Measurements from ENCODE around the gene PCDHA12.
A peak's percentile ranks its signal among the peaks of the same experiment; 100 is the strongest.
"Not testable (repeated sequence)": the region's sequence is repeated elsewhere in the genome, so short reads cannot be mapped to it uniquely, and the experiment has no call there.

The PCDHA12 gene

GRCh38 chr5:140875085-140876065 lies at the start of gene PCDHA12:
TSS of gene PCDHA12 (plus strand) at chr5:140875308. CDS start at chr5:140875473, 165 bp downstream.
- Histone ChIP-seq H3K27ac (ENCODE audit: low read depth, low read length) (no peak within 1 kb of the TSS), H3K79me2 (ENCODE audit: control insufficient read depth, insufficient read depth, low read length, unreplicated experiment) (no peaks in the 10 kb centered on the region), H3K36me3 (ENCODE audit: insufficient read depth, low read length) (no peaks in the 10 kb centered on the region), H2AFZ (ENCODE audit: low read length, unreplicated experiment) (no peak within 1 kb of the TSS), H3K27me3 (ENCODE audit: insufficient read depth, low read length) (no peaks in the 10 kb centered on the region), H3K4me3 (ENCODE audit: low read depth, low read length) (no peak within 1 kb of the TSS), H3K4me1 (ENCODE audit: control insufficient read depth, insufficient read depth, low read length, unreplicated experiment) (no peaks in the 10 kb centered on the region)

- Histone ChIP-seq H3K4me3 (ENCODE audit: low read depth, low read length) (no peak within 1 kb of the TSS), H3K27ac (ENCODE audit: low read depth, low read length) (no peak within 1 kb of the TSS), H3K36me3 (ENCODE audit: insufficient read depth, low read length) (no peaks in the 10 kb centered on the region), H3K79me2 (ENCODE audit: control insufficient read depth, insufficient read depth, low read length, unreplicated experiment) (no peaks in the 10 kb centered on the region), H3K4me1 (ENCODE audit: control insufficient read depth, insufficient read depth, low read length, unreplicated experiment) (no peaks in the 10 kb centered on the region), H3K27me3 (ENCODE audit: insufficient read depth, low read length) (no peaks in the 10 kb centered on the region; the same call in 1 of the 2 replicates), H2AFZ (ENCODE audit: low read length, unreplicated experiment) (no peak within 1 kb of the TSS)
These were observed 47.3 kb upstream of the PCDHA12 start, which contains the start of gene PCDHA6 for GRCh38 chr5:140827704-140828361. TSS of gene PCDHA6 (plus strand) at chr5:140827960. CDS start at chr5:140828092, 132 bp downstream.

DNA sequence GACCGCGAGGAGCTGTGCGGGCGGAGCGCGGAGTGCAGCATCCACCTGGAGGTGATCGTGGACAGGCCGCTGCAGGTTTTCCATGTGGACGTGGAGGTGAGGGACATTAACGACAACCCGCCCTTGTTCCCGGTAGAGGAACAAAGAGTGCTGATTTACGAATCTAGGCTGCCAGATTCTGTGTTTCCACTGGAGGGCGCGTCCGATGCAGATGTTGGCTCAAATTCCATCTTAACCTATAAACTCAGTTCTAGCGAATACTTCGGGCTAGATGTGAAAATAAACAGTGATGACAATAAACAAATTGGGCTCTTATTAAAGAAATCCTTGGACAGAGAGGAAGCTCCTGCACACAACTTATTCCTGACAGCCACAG lies 46.8 kb upstream of the PCDHA12 start:
- Histone ChIP-seq H3K36me3 (ENCODE audit: insufficient read depth, low read length) (no peaks in the 10 kb centered on the region), H2AFZ (ENCODE audit: low read length, unreplicated experiment) (no peak overlapping the region), H3K27me3 (ENCODE audit: insufficient read depth, low read length) (no peaks in the 10 kb centered on the region; the same call in 1 of the 2 replicates), H3K27ac (ENCODE audit: low read depth, low read length) (no peak overlapping the region), H3K79me2 (ENCODE audit: control insufficient read depth, insufficient read depth, low read length, unreplicated experiment) (no peaks in the 10 kb centered on the region), H3K4me3 (ENCODE audit: low read depth, low read length) (no peak overlapping the region), H3K4me1 (ENCODE audit: control insufficient read depth, insufficient read depth, low read length, unreplicated experiment) (no peaks in the 10 kb centered on the region)

- H3K4me3 ChIP-seq (ENCODE audit: low read depth, low read length); H3K27me3 ChIP-seq (ENCODE audit: insufficient read depth, low read length); H3K79me2 ChIP-seq (ENCODE audit: control insufficient read depth, insufficient read depth, low read length, unreplicated experiment); H3K27ac ChIP-seq (ENCODE audit: low read depth, low read length); H2AFZ ChIP-seq (ENCODE audit: low read length, unreplicated experiment); H3K4me1 ChIP-seq (ENCODE audit: control insufficient read depth, insufficient read depth, low read length, unreplicated experiment); H3K36me3 ChIP-seq (ENCODE audit: insufficient read depth, low read length): not testable (repeated sequence)
These were observed 45.3 kb upstream of the PCDHA12 start for GRCh38 chr5:140829511-140830501.

GRCh38 chr5:140833993-140834392 lies 41.1 kb upstream of the PCDHA12 start, which contains the start of gene PCDHA7:
TSS of gene PCDHA7 (plus strand) at chr5:140834269. CDS start at chr5:140834384, 115 bp downstream.
- Histone ChIP-seq H3K79me2 (ENCODE audit: control insufficient read depth, insufficient read depth, low read length, unreplicated experiment) (no peaks in the 10 kb centered on the region), H3K4me3 (ENCODE audit: low read depth, low read length) (no peak within 1 kb of the TSS; the same call in 1 of the 2 replicates), H3K36me3 (ENCODE audit: insufficient read depth, low read length) (no peaks in the 10 kb centered on the region), H3K4me1 (ENCODE audit: control insufficient read depth, insufficient read depth, low read length, unreplicated experiment) (no peaks in the 10 kb centered on the region), H3K27ac (ENCODE audit: low read depth, low read length) (no peak within 1 kb of the TSS), H2AFZ (ENCODE audit: low read length, unreplicated experiment) (no peak within 1 kb of the TSS), H3K27me3 (ENCODE audit: insufficient read depth, low read length) (no peaks in the 10 kb centered on the region)

GRCh38 chr5:140834439-140835008 lies 40.6 kb upstream of the PCDHA12 start:
- H3K27me3 ChIP-seq (ENCODE audit: insufficient read depth, low read length); H3K27ac ChIP-seq (ENCODE audit: low read depth, low read length); H3K4me3 ChIP-seq (ENCODE audit: low read depth, low read length); H3K36me3 ChIP-seq (ENCODE audit: insufficient read depth, low read length); H2AFZ ChIP-seq (ENCODE audit: low read length, unreplicated experiment); H3K79me2 ChIP-seq (ENCODE audit: control insufficient read depth, insufficient read depth, low read length, unreplicated experiment); H3K4me1 ChIP-seq (ENCODE audit: control insufficient read depth, insufficient read depth, low read length, unreplicated experiment): not testable (repeated sequence)

DNA sequence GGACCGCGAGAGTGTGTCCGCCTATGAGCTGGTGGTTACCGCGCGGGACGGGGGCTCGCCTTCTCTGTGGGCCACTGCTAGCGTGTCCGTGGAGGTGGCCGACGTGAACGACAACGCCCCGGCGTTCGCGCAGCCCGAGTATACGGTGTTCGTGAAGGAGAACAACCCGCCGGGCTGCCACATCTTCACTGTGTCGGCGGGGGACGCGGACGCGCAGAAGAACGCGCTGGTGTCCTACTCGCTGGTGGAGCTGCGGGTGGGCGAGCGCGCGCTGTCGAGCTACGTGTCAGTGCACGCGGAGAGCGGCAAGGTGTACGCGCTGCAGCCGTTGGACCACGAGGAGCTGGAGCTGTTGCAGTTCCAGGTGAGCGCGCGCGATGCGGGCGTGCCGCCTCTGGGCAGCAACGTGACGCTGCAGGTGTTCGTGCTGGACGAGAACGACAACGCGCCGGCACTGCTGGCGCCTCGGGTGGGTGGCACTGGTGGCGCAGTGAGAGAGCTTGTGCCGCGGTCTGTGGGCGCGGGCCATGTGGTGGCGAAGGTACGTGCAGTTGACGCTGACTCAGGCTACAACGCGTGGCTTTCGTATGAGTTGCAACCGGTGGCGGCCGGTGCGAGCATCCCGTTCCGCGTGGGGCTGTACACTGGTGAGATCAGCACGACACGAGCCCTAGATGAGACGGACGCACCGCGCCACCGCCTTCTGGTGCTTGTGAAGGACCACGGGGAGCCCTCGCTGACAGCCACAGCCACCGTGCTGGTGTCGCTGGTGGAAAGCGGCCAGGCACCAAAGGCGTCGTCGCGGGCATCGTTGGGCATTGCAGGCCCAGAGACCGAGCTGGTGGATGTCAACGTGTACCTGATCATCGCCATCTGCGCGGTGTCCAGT lies 39.2 kb upstream of the PCDHA12 start:
- Histone ChIP-seq H3K27ac (ENCODE audit: low read depth, low read length) (no peak overlapping the region), H3K79me2 (ENCODE audit: control insufficient read depth, insufficient read depth, low read length, unreplicated experiment) (no peaks in the 10 kb centered on the region), H3K27me3 (ENCODE audit: insufficient read depth, low read length) (no peaks in the 10 kb centered on the region), H3K4me1 (ENCODE audit: control insufficient read depth, insufficient read depth, low read length, unreplicated experiment) (no peaks in the 10 kb centered on the region), H2AFZ (ENCODE audit: low read length, unreplicated experiment) (no peak overlapping the region), H3K4me3 (ENCODE audit: low read depth, low read length) (no peak overlapping the region), H3K36me3 (ENCODE audit: insufficient read depth, low read length) (no peaks in the 10 kb centered on the region)

- no peak within 1 kb of the TSS for H3K27ac ChIP-seq (ENCODE audit: low read depth, low read length)
- H3K79me2 ChIP-seq (ENCODE audit: control insufficient read depth, insufficient read depth, low read length, unreplicated experiment): no peaks in the 10 kb centered on the region
- peak within 1 kb of the TSS; percentile 35 for H3K4me3 ChIP-seq (ENCODE audit: low read depth, low read length)
- no peaks in the 10 kb centered on the region for H3K36me3 ChIP-seq (ENCODE audit: insufficient read depth, low read length)
- no peaks in the 10 kb centered on the region for H3K4me1 ChIP-seq (ENCODE audit: control insufficient read depth, insufficient read depth, low read length, unreplicated experiment)
- no peaks in the 10 kb centered on the region for H3K27me3 ChIP-seq (ENCODE audit: insufficient read depth, low read length)
- H2AFZ ChIP-seq (ENCODE audit: low read length, unreplicated experiment): no peak within 1 kb of the TSS
These were observed 33.8 kb upstream of the PCDHA12 start, which contains the start of gene PCDHA8 for GRCh38 chr5:140840978-140841962. TSS of gene PCDHA8 (plus strand) at chr5:140841187. CDS start at chr5:140841322, 135 bp downstream.

All from ACC112 (cell line).